ENCODE data around the gene HSPA12B. TPM values are rescaled to one million over a fixed set of nuclear protein-coding genes. Genes with fewer than 3 reads are reported as not detected.

The HSPA12B gene
- total and polyA plus RNA-seq, 2 of the 13 experiments (the other 11 are each of a cell fraction or from before 2014, with no cell fraction given): 0.01 TPM; not detected in 1

DNA sequence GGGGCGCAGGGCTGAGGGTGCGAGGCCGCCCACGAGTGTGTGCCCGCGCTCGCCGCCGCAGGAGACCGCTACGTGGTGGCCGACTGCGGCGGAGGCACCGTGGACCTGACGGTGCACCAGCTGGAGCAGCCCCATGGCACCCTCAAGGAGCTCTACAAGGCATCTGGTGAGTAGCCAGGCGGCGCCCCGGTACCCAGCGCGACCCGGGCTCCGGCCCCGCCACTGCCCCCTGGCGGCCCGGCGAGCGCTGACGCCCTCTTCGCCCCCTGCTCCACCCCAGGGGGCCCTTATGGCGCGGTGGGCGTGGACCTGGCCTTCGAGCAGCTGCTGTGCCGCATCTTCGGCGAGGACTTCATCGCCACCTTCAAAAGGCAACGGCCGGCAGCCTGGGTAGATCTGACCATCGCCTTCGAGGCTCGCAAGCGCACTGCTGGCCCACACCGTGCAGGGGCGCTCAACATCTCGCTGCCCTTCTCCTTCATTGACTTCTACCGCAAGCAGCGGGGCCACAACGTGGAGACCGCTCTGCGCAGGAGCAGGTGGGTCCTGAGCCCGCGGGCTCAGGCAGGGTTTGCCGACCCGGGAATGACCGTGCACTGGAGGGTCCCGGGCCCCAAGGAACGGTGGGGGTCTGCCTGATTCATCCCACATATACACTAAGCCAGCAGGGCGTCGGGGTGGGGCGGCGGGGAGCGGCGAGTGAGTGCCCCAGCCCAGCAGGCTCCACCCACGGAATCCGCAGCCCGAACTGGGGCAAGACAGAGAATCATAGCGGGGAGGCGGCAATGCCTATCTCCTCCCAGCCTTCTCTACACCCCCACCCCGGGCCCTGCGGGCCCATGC is 17.4 kb downstream of the HSPA12B start (continued):
- TF ChIP-seq TAF1 (CRISPR knock-in tag; IDR thresholded peaks at IDR 0.05): no peak; the same call in 1 of the 2 replicates
- TF ChIP-seq ZFYVE20 (CRISPR knock-in tag; IDR thresholded peaks at IDR 0.05; ENCODE audit: borderline replicate concordance, low read depth): peak; percentile 72; the same call in 1 of the 2 replicates
- peak; percentile 50; the same call in 1 of the 2 replicates for TF ChIP-seq KAT7 (CRISPR knock-in tag; IDR thresholded peaks at IDR 0.05; ENCODE audit: borderline replicate concordance)
- TF ChIP-seq REL (CRISPR knock-in tag; conservative IDR thresholded peaks at IDR 0.05): no peak
- TF ChIP-seq CBX5 (CRISPR knock-in tag; IDR thresholded peaks at IDR 0.05; ENCODE audit: borderline replicate concordance): 0 out of 2 replicates have a peak, but pooled peaks have one; percentile 46
- TF ChIP-seq, protein P1, sequence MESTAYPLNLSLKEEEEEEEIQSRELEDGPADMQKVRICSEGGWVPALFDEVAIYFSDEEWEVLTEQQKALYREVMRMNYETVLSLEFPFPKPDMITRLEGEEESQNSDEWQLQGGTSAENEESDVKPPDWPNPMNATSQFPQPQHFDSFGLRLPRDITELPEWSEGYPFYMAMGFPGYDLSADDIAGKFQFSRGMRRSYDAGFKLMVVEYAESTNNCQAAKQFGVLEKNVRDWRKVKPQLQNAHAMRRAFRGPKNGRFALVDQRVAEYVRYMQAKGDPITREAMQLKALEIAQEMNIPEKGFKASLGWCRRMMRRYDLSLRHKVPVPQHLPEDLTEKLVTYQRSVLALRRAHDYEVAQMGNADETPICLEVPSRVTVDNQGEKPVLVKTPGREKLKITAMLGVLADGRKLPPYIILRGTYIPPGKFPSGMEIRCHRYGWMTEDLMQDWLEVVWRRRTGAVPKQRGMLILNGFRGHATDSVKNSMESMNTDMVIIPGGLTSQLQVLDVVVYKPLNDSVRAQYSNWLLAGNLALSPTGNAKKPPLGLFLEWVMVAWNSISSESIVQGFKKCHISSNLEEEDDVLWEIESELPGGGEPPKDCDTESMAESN (CRISPR knock-in tag; conservative IDR thresholded peaks at IDR 0.05): peak; percentile 82; the same call in 1 of the 2 replicates
- TF ChIP-seq ZNF749 (CRISPR knock-in tag; IDR thresholded peaks at IDR 0.05; ENCODE audit: borderline replicate concordance): no peak
- TF ChIP-seq, protein P2, sequence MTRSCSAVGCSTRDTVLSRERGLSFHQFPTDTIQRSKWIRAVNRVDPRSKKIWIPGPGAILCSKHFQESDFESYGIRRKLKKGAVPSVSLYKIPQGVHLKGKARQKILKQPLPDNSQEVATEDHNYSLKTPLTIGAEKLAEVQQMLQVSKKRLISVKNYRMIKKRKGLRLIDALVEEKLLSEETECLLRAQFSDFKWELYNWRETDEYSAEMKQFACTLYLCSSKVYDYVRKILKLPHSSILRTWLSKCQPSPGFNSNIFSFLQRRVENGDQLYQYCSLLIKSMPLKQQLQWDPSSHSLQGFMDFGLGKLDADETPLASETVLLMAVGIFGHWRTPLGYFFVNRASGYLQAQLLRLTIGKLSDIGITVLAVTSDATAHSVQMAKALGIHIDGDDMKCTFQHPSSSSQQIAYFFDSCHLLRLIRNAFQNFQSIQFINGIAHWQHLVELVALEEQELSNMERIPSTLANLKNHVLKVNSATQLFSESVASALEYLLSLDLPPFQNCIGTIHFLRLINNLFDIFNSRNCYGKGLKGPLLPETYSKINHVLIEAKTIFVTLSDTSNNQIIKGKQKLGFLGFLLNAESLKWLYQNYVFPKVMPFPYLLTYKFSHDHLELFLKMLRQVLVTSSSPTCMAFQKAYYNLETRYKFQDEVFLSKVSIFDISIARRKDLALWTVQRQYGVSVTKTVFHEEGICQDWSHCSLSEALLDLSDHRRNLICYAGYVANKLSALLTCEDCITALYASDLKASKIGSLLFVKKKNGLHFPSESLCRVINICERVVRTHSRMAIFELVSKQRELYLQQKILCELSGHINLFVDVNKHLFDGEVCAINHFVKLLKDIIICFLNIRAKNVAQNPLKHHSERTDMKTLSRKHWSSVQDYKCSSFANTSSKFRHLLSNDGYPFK (CRISPR knock-in tag; IDR thresholded peaks at IDR 0.05; ENCODE audit: borderline replicate concordance): peak; percentile 69
- no peak for TF ChIP-seq FOXP1 (IDR thresholded peaks at IDR 0.05)
- TF ChIP-seq FOXP1 (CRISPR knock-in tag; IDR thresholded peaks at IDR 0.05): no peak
- no peak for TF ChIP-seq ARID3A (IDR thresholded peaks at IDR 0.05; ENCODE audit: low read depth, low read length)
- TF ChIP-seq SRSF9 (IDR thresholded peaks at IDR 0.05; ENCODE audit: borderline replicate concordance, insufficient read depth, low read depth, low read length, poor library complexity, severe bottlenecking): no peak
- no peak for TF ChIP-seq PCBP1 (IDR thresholded peaks at IDR 0.05; ENCODE audit: borderline replicate concordance, low read depth, low read length)
- TF ChIP-seq CREM (IDR thresholded peaks at IDR 0.05): no peak
- no peak for TF ChIP-seq CREM (CRISPR knock-in tag; IDR thresholded peaks at IDR 0.05)
- TF ChIP-seq ESRRA (CRISPR knock-in tag; IDR thresholded peaks at IDR 0.05; ENCODE audit: low read depth): no peak
- no peak for TF ChIP-seq TGIF2 (CRISPR knock-in tag; IDR thresholded peaks at IDR 0.05)
- TF ChIP-seq ZNF383 (CRISPR knock-in tag; IDR thresholded peaks at IDR 0.05; ENCODE audit: borderline replicate concordance): no peak
- TF ChIP-seq KAT2B (IDR thresholded peaks at IDR 0.05; ENCODE audit: borderline replicate concordance, low read depth, low read length): no peak
- TF ChIP-seq ZNF124 (CRISPR knock-in tag; IDR thresholded peaks at IDR 0.05): 0 out of 2 replicates have a peak, but pooled peaks have one; percentile 65
- no peak for TF ChIP-seq ZFP36 (IDR thresholded peaks at IDR 0.05; ENCODE audit: borderline replicate concordance, low read depth, low read length, partially characterized antibody)
- TF ChIP-seq ZNF839 (CRISPR knock-in tag; IDR thresholded peaks at IDR 0.05; ENCODE audit: borderline replicate concordance): peak; percentile 56; the same call in 1 of the 2 replicates

Data from HepG2 (cell line).